ENCODE results near the gene FAM120AOS. TPM values are rescaled to one million over a fixed set of nuclear protein-coding genes. Genes with fewer than 3 reads are reported as not detected.

Gene FAM120AOS
- total and polyA plus RNA-seq, 2 experiments from 2014 or later = 56.0 to 62.4 TPM

- TF ChIP-seq EZH2phosphoT487 (IDR thresholded peaks at IDR 0.05; ENCODE audit: low read depth, severe bottlenecking, unreplicated experiment) = no peak
- no peak for TF ChIP-seq EZH2 (IDR thresholded peaks at IDR 0.05; ENCODE audit: borderline replicate concordance)
- TF ChIP-seq CTCF (IDR thresholded peaks at IDR 0.05; ENCODE audit: poor library complexity) = no peak
- Histone ChIP-seq H2AFZ (no peak overlapping the region), H3K36me3 (replicated peaks; ENCODE audit: insufficient read depth, low read depth) (no peaks in the 10 kb centered on the region), H3K9me3 (ENCODE audit: low read depth) (no peaks in the 10 kb centered on the region), H3K27me3 (no peaks in the 10 kb centered on the region), H4K20me1 (ENCODE audit: insufficient read depth, poor library complexity, severe bottlenecking) (peaks cover 41% of the 10 kb centered on the region), H3K27ac (no peak overlapping the region), H3K4me1 (ENCODE audit: insufficient read depth) (peaks cover 22% of the 10 kb centered on the region), H3K9me2 (replicated peaks; ENCODE audit: insufficient read depth) (no peaks in the 10 kb centered on the region), H3K4me3 (no peak overlapping the region), H3K79me2 (peaks cover 98% of the 10 kb centered on the region), H3K4me2 (no peak overlapping the region)
- 96% methylated on average over 4 of the region's 4 CpGs for WGBS (ENCODE audit: low lambda C conversion rate, missing lambda C conversion rate)
- no peak for DNase-seq (ENCODE audit: low spot score)
Measured at GRCh38 chr9:93463638-93464248, 10.4 kb upstream of the FAM120AOS start.

- no peaks in the 10 kb centered on the region for H3K27me3 ChIP-seq
- H3K9me2 ChIP-seq (replicated peaks; ENCODE audit: insufficient read depth) = no peaks in the 10 kb centered on the region
- H2AFZ ChIP-seq = no peak overlapping the region
- no peak overlapping the region for H3K4me2 ChIP-seq
- no peaks in the 10 kb centered on the region for H3K36me3 ChIP-seq (replicated peaks; ENCODE audit: insufficient read depth, low read depth)
- no peak for DNase-seq (ENCODE audit: low spot score)
- peaks cover 100% of the 10 kb centered on the region for H3K79me2 ChIP-seq
- H3K9me3 ChIP-seq (ENCODE audit: low read depth) = no peaks in the 10 kb centered on the region
- no peak for TF ChIP-seq EZH2phosphoT487 (IDR thresholded peaks at IDR 0.05; ENCODE audit: low read depth, severe bottlenecking, unreplicated experiment)
- no peak for TF ChIP-seq EZH2 (IDR thresholded peaks at IDR 0.05; ENCODE audit: borderline replicate concordance)
- TF ChIP-seq CTCF (IDR thresholded peaks at IDR 0.05; ENCODE audit: poor library complexity) = no peak
- peaks cover 18% of the 10 kb centered on the region for H3K4me1 ChIP-seq (ENCODE audit: insufficient read depth)
- H3K27ac ChIP-seq = no peak overlapping the region
- peaks cover 34% of the 10 kb centered on the region for H4K20me1 ChIP-seq (ENCODE audit: insufficient read depth, poor library complexity, severe bottlenecking)
- no peak overlapping the region for H3K4me3 ChIP-seq
- WGBS (ENCODE audit: low lambda C conversion rate, missing lambda C conversion rate) = 93% methylated on average over 2 of the region's 2 CpGs
Measured at GRCh38 chr9:93461821-93462220, 8.4 kb upstream of the FAM120AOS start.

GRCh38 chr9:93461414-93461743 lies 8.0 kb upstream of the FAM120AOS start:
- 100% methylated on average over 1 of the region's 1 CpG for WGBS (ENCODE audit: low lambda C conversion rate, missing lambda C conversion rate)
- no peaks in the 10 kb centered on the region for H3K9me3 ChIP-seq (ENCODE audit: low read depth)
- H3K9me2 ChIP-seq (replicated peaks; ENCODE audit: insufficient read depth) = no peaks in the 10 kb centered on the region
- H3K27ac ChIP-seq = no peak overlapping the region
- H2AFZ ChIP-seq = no peak overlapping the region
- peaks cover 100% of the 10 kb centered on the region for H3K79me2 ChIP-seq
- no peaks in the 10 kb centered on the region for H3K36me3 ChIP-seq (replicated peaks; ENCODE audit: insufficient read depth, low read depth)
- H3K4me2 ChIP-seq = no peak overlapping the region
- H4K20me1 ChIP-seq (ENCODE audit: insufficient read depth, poor library complexity, severe bottlenecking) = peaks cover 31% of the 10 kb centered on the region
- no peaks in the 10 kb centered on the region for H3K27me3 ChIP-seq
- H3K4me3 ChIP-seq = no peak overlapping the region
- TF ChIP-seq EZH2phosphoT487 (IDR thresholded peaks at IDR 0.05; ENCODE audit: low read depth, severe bottlenecking, unreplicated experiment) (no peak), CTCF (IDR thresholded peaks at IDR 0.05; ENCODE audit: poor library complexity) (no peak), EZH2 (IDR thresholded peaks at IDR 0.05; ENCODE audit: borderline replicate concordance) (no peak)
- H3K4me1 ChIP-seq (ENCODE audit: insufficient read depth) = peaks cover 23% of the 10 kb centered on the region
- no peak for DNase-seq (ENCODE audit: low spot score)
